CD4-positive, alpha-beta T cell treated with Interleukin-1 beta for 1 hour (primary cell): ENCODE results near the gene TLE1.

Experiments used
- DNase-seq, 2 donors: peaks; one replicate each; pipeline ENCODE4 v3.0.0-alpha.2; 2020 to 2022

TLE1 gene

GRCh38 chr9:81573415-81574321 lies 115.7 kb downstream of the TLE1 start:
- no peak for DNase-seq

DNA sequence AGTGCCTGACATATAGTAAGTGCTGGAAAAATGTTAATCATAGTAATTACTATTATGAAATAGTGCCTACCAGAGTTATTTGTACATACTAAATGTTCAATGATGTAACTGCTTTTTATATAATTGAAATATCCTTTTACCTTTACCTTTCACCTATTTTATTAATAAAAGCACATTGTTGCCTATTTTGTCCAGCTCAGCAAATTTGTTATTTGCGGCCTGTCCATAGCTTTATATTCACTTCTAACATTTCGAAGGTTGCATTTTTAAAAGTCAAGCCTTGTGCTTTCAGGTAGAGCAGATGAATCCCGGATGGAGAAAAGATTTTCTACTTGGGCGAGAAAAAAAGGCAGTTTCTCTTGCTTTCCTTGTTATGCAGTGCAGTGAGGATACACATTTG lies 119.3 kb downstream of the TLE1 start:
- no peak for DNase-seq

GRCh38 chr9:81566074-81566698 lies 123.2 kb downstream of the TLE1 start:
- DNase-seq: no peak

GRCh38 chr9:81565609-81566008 lies 123.7 kb downstream of the TLE1 start:
- no peak for DNase-seq

- DNase-seq: no peak
These were observed 124.2 kb downstream of the TLE1 start for GRCh38 chr9:81565144-81565543.

DNA sequence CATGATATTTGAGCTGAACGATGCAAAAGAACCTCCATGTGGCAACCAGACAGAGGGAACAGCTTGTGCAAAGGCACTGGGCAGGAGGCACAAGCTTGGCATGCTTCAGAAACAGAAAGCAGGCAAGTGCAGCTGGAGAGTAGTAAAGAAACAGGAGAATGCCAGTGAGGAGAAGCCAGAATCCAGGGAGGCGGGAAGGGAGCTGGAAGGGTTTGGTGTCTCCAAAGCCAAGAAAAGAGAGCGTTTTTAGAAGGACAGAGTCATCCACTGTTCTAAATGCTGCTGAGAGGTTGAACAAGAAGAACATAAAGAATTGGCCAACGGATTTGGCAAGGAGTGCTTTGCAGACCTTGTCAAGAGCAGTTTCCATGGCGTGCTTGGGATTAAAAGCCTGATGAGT lies 124.7 kb downstream of the TLE1 start:
- no peak for DNase-seq

- DNase-seq: no peak
These were observed 125.6 kb downstream of the TLE1 start for GRCh38 chr9:81563739-81564138.

- no peak for DNase-seq
These were observed 126.3 kb downstream of the TLE1 start for GRCh38 chr9:81563020-81563407.

GRCh38 chr9:81562231-81563019 lies 126.9 kb downstream of the TLE1 start:
- no peak for DNase-seq

GRCh38 chr9:81560851-81561732 lies 128.3 kb downstream of the TLE1 start:
- DNase-seq: no peak

- DNase-seq: no peak
These were observed 129.6 kb downstream of the TLE1 start for GRCh38 chr9:81559709-81560108.

DNA sequence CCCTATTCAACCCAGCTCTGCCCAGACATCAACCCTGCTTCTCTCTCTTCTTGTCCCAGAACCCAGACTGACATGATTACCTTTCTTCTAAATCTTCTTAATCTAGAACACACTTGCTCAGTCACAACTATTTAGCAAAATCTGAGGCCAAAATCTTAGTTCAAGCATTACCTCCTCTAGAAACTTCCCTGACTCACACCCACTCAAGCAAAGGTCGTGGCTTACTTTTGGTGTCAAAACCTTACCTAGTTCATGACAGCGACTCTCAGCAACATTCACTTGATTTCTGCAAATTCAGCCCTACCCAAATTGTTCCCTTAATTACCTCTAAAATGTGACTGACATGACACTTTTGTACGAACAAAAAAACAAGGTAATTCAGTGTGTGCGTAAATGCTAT lies 130.2 kb downstream of the TLE1 start:
- no peak for DNase-seq

DNA sequence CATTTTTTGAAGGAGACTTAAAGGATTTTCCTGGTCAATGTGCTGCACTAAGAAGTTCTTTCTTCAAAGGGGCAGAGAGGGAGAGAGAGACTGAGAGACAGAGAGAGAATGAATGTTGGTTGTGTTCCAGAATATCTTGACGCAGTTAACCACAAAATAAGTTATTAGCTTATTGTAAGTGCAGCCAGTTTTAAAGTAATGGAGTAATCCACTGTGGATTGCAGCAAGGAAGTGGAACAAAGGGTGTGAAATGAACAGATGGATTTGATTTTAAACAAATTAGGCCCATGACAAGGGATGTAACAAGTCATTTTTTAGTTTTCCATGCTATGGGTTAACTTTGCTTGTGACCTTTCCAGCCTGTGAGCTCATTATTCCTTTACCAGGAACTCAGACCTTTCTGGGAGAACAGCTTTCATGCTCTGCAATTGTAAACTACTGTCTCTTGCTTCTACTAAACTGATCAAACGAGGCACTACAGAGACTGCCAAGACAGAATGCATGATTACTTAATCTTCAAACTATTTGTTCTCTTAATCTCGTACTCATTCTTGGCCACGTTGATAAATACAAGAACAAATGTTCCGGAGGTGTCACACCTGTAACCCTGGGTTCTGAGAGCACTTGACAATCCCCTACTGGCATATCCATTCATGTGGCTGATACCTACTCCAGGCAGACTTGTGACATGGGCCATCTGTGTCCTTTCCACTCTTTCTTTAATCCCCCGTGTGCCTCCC lies 131.1 kb downstream of the TLE1 start:
- no peak for DNase-seq

DNA sequence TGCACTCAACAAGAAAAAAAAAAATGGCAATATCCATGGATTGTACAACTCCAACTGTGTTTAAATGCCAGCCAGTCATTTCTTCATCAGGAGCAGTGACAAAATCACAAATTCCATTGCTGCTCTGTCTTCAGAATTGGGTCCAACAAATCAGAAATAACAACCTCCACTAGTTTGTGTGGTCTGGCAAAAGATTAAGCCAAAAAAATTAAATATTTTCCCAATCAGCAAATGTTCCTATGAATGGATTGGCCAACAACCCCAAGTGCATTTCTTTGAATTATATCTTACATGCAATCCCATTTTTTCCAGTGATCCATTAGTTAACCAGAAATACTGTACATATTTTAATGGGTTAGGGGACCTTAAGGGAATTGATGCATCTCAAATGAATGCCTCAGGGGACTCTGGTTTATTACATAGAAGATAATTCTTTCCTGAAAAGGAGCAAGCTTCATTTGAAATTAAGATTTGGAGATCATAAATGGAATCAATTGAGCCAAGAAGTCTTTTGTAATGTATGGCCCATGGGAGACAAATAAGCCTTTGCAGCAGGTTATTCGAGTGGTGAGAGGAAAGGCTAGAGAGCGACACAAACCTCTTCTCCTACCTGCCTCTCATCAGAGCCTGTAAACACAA lies 131.8 kb downstream of the TLE1 start:
- no peak for DNase-seq

DNA sequence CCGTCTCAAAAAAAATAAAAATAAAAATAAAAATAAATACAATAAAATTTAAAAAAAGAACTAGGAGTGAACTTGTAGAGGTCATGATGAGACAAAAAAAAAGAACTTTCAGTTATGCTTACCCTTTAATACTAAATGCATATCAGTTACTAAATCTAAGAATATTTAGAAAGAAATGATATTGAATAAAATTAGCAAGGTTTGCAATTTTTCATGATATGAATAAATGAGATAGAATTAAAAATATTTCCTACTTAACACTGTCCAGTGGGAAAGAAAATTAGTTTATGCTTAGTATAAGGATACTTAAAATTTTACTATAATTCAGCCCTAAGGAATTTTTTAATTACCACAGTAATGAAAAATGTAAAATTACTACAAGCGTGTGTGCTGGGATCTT lies 132.4 kb downstream of the TLE1 start:
- no peak for DNase-seq

- DNase-seq: no peak
These were observed 136.8 kb downstream of the TLE1 start for GRCh38 chr9:81552581-81552991.

GRCh38 chr9:81550207-81550583 lies 139.2 kb downstream of the TLE1 start:
- DNase-seq: no peak

DNA sequence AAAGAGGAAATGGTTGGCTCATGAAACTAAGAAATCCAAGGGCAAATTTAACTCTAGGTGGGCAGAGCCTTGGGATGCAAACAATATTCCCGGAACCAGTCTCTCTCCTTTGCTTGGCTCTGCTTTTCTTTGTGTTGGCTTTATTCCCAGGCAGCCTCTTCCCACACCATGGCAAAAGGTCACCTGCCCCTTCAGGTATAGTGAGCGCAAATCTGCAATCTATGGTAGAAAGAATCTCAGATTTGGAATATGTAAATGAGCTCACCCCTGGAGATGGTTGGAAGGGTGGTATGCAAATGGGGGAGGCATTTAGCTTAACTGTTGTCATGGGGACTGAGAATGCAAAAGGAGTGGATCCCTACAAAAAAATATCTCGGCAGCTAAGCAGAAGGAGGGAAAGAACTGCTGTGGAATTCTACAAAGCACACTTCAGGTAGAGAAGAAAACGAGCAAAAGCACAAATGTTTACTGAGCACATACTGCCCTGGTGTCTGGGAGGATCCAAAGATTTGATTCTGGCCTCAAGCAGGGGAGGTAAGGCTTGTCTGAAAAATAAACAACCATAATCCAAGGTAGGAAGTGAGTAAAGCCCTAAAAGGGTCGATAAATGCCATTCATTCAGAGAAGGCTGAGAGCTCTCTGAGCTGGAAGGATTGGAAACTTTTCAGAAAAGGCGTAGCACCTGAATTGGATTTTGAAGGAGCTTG lies 139.7 kb downstream of the TLE1 start:
- DNase-seq: no peak

DNA sequence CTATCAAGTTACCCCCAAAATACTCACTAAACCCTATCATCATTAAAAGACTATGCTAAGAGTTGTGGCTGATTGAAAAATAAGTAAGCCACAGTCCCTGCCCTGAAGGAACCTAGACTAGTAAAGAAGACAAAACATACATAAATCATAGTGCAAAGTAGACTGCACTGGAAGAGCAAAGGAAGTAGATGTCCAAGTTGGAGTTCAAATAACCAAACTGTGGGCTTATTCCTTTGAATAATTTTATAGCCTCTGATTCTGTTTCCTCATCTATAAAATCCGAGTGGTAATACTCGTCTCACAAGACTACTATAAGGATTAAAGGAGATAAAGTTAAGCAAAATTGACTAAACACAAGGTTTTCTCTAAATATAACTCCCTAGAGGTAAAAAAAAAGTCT lies 140.4 kb downstream of the TLE1 start:
- DNase-seq: no peak

GRCh38 chr9:81546489-81546888 lies 142.9 kb downstream of the TLE1 start:
- DNase-seq: no peak

DNA sequence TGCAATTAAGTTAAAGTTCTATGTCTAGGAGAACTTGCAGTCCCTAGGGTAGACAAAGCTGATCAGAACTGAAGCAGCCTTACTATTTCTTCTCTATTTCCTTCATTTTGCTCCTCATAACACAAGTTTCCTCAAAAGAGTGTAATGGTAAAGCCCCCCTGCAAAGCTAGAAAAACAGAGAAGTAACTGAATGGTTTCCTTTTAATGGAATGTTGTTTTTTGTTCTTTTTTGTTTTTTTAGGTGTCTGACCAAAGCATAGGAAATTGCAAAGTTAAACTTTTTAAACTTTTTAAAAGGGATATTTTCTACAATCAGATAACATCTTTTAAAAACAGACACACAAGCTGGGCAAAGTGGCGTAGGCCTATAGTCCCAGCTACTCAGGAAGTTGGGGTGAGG lies 145.7 kb downstream of the TLE1 start:
- DNase-seq: no peak
